NT2/D1 (cell line): ENCODE results near the gene MMP13.

Source experiments
- SUZ12 ChIP-seq: IDR thresholded peaks from 2 replicates; pipeline ENCODE4 v1.6.1; 2011; ENCODE audit not compliant: insufficient read length, insufficient read depth; ENCODE audit errors: extremely low read depth
- ZNF274 ChIP-seq: IDR thresholded peaks from 2 replicates; pipeline ENCODE4 v1.6.1; 2011; ENCODE audit warnings: mild to moderate bottlenecking, low read depth, low read length

- no peak for TF ChIP-seq SUZ12
- TF ChIP-seq ZNF274: no peak
These were observed 9.3 kb upstream of the MMP13 start for GRCh38 chr11:102964867-102965266.
